Measurements from ENCODE around the gene CCNL1. TPM values are rescaled to one million over a fixed set of nuclear protein-coding genes. Genes with fewer than 3 reads are reported as not detected.

Gene CCNL1
- total and polyA plus RNA-seq, 2 experiments from 2014 or later: 87.6 to 223 TPM

- TF ChIP-seq CTCF (IDR thresholded peaks at IDR 0.05; ENCODE audit: low read depth, low read length): no peak
- Histone ChIP-seq H3K4me3 (no peak overlapping the region), H3K36me3 (no peaks in the 10 kb centered on the region), H3K27ac (no peak overlapping the region), H3K27me3 (no peaks in the 10 kb centered on the region), H3K9me3 (ENCODE audit: low read depth) (no peaks in the 10 kb centered on the region), H3K4me1 (ENCODE audit: low read depth) (peaks cover 74% of the 10 kb centered on the region)
- DNase-seq (ENCODE audit: low read depth in 1 of 2, low spot score in 1 of 2): no peak
These were observed 37.0 kb downstream of the CCNL1 start for GRCh38 chr3:157122832-157123427.

- Histone ChIP-seq H3K9me3 (ENCODE audit: low read depth) (no peaks in the 10 kb centered on the region), H3K27ac (peak overlapping the region; percentile 0), H3K4me1 (ENCODE audit: low read depth) (peaks cover 72% of the 10 kb centered on the region), H3K27me3 (no peaks in the 10 kb centered on the region), H3K4me3 (no peak overlapping the region), H3K36me3 (no peaks in the 10 kb centered on the region)
- DNase-seq (ENCODE audit: low read depth in 1 of 2, low spot score in 1 of 2): peak in 1 of 2 donors; percentile 94
- no peak for TF ChIP-seq CTCF (IDR thresholded peaks at IDR 0.05; ENCODE audit: low read depth, low read length)
These were observed 37.8 kb downstream of the CCNL1 start for GRCh38 chr3:157122116-157122515.

GRCh38 chr3:157121522-157121921 is 38.4 kb downstream of the CCNL1 start:
- DNase-seq (ENCODE audit: low read depth in 1 of 2, low spot score in 1 of 2): no peak
- TF ChIP-seq CTCF (IDR thresholded peaks at IDR 0.05; ENCODE audit: low read depth, low read length): no peak
- H3K4me3 ChIP-seq: no peak overlapping the region
- no peaks in the 10 kb centered on the region for H3K9me3 ChIP-seq (ENCODE audit: low read depth)
- H3K36me3 ChIP-seq: no peaks in the 10 kb centered on the region
- H3K27ac ChIP-seq: no peak overlapping the region
- H3K4me1 ChIP-seq (ENCODE audit: low read depth): peaks cover 73% of the 10 kb centered on the region
- no peaks in the 10 kb centered on the region for H3K27me3 ChIP-seq

DNA sequence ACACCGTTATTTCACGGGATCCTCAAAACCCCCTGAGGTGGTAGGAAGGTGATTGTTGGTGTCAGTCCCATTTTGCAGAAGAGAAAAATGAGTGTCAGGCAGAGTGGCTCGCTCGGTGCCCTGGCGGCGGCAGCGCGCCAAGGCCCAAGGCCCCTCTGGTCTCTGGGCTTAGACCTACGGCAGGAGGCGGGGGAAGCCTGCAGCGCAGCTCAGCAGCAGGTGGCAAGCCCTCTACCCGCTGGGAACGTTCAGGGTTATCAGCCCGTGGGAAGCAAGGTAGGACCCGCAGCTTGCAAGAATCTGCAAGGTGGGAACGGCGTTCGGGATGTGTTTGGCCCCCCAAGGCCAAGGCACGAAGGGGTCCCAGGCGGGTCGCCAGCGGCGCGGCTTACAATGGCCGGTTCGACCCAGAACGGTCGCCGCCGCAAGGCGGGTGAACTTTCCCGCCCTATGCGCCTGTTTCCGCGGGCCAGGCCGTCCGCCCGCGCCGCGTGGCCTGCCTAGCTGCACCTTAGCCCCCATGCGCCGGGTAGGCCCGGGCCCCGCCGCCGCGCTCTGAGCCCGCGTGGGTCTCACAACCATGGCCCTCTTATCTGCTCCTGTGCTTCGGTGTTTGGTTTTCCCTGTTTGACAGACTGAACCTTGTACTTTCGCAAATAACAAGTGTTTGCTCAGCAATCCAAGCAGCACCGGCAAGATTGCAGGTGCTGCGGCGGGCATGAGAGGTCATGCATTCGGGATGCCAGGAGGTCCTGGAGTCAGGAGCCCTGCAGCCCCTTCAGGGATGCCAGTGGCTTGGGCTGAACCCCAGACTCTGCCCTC is 39.7 kb downstream of the CCNL1 start:
- DNase-seq (ENCODE audit: low read depth in 1 of 2, low spot score in 1 of 2): no peak
- no peak overlapping the region for H3K4me3 ChIP-seq

GRCh38 chr3:157119369-157119951 is 40.5 kb downstream of the CCNL1 start:
- Histone ChIP-seq H3K9me3 (ENCODE audit: low read depth) (no peaks in the 10 kb centered on the region), H3K4me3 (no peak overlapping the region), H3K27me3 (no peaks in the 10 kb centered on the region), H3K27ac (no peak overlapping the region), H3K4me1 (ENCODE audit: low read depth) (peaks cover 74% of the 10 kb centered on the region), H3K36me3 (no peaks in the 10 kb centered on the region)
- TF ChIP-seq CTCF (IDR thresholded peaks at IDR 0.05; ENCODE audit: low read depth, low read length): no peak
- DNase-seq (ENCODE audit: low read depth in 1 of 2, low spot score in 1 of 2): no peak

More for the DNA sequence above, 39.7 kb downstream of the CCNL1 start:
- no peaks in the 10 kb centered on the region for H3K27me3 ChIP-seq
- no peaks in the 10 kb centered on the region for H3K36me3 ChIP-seq
- H3K4me1 ChIP-seq (ENCODE audit: low read depth): peaks cover 74% of the 10 kb centered on the region
- H3K9me3 ChIP-seq (ENCODE audit: low read depth): no peaks in the 10 kb centered on the region
- no peak for TF ChIP-seq CTCF (IDR thresholded peaks at IDR 0.05; ENCODE audit: low read depth, low read length)
- H3K27ac ChIP-seq: no peak overlapping the region
